GM12878 (cell line): ENCODE measurements around the gene NKIRAS2. TPM values are rescaled to one million over a fixed set of nuclear protein-coding genes. Genes with fewer than 3 reads are reported as not detected.
A peak's percentile ranks its signal among the peaks of the same experiment; 100 is the strongest.

Source experiments
- ATAC-seq: fragments of 200-7000 bp; cut with Tn5 transposase; 3 replicates; pipeline ENCODE4 v1.9.1; 2020; ENCODE audit warnings: mild to moderate bottlenecking, moderate library complexity
- BruUV-seq: library from RNA; stranded (reverse); fragments of 400-500 nt; replicated peaks from 2 replicates; lab custom pipeline; 2021; lab: Mats Ljungman, UMichigan
- CTCF ChIA-PET: fragments of 300-600 bp; sonication (Branson Sonifier 250); formaldehyde crosslinking; extraction: SDS; loops from one replicate; lab custom pipeline; 2021; ENCODE audit warnings: inconsistent platforms; lab: Yijun Ruan, JAX
- POLR2A ChIA-PET: fragments of 350-600 bp; formaldehyde crosslinking; extraction: SDS; loops from one replicate; lab custom pipeline; 2021; ENCODE audit warnings: inconsistent platforms; lab: Charles Lee
- RAD21 ChIA-PET: fragments of 300-600 bp; sonication (Branson Sonifier 250); formaldehyde crosslinking; loops from one replicate; lab custom pipeline; 2023; ENCODE audit warnings: antibody characterized with exemption; ENCODE audit not compliant: unreplicated experiment; lab: Charles Lee
- SMC1A ChIA-PET: fragments of 300-600 bp; sonication (Branson Sonifier 250); formaldehyde crosslinking; loops from one replicate; lab custom pipeline; 2023; ENCODE audit not compliant: unreplicated experiment, uncharacterized antibody; lab: Charles Lee
- DNase-seq: peaks from one replicate; pipeline ENCODE4 v3.0.0-alpha.2; 2011; ENCODE audit warnings: low read depth, low spot score
- FAIRE-seq: peaks from 3 replicates; lab custom pipeline; 2011; peaks lifted over from hg19 to GRCh38; lab: Jason Lieb, UNC
- H2AFZ ChIP-seq: 2 replicates; pipeline ENCODE4 v1.6.0; 2011; ENCODE audit warnings: low read depth, low read length, control low read depth; ENCODE audit not compliant: control insufficient read depth
- H3K27ac ChIP-seq: 2 replicates; pipeline ENCODE4 v1.5.1; 2011; ENCODE audit warnings: control low read depth; ENCODE audit not compliant: control insufficient read depth, insufficient read depth
- H3K27me3 ChIP-seq, 2 experiments: replicated peaks in 1 of 2; 2 replicates each; pipeline versions ENCODE4 v1.6.0 to v1.6.1; 2011; ENCODE audit warnings: low read length in 1 of 2; ENCODE audit not compliant: control insufficient read depth in 2 of 2, insufficient read depth in 2 of 2
- H3K36me3 ChIP-seq, 2 experiments: 2 replicates each; pipeline ENCODE4 v1.5.1; 2011; ENCODE audit warnings: low read length in 1 of 2; ENCODE audit not compliant: control insufficient read depth in 2 of 2, insufficient read depth in 2 of 2
- H3K4me1 ChIP-seq: 2 replicates; pipeline ENCODE4 v1.6.1; 2011; ENCODE audit warnings: mild to moderate bottlenecking, low read length, moderate library complexity, mixed read lengths; ENCODE audit not compliant: control insufficient read depth, insufficient read depth
- H3K4me2 ChIP-seq: 2 replicates; pipeline ENCODE4 v1.6.0; 2011; ENCODE audit warnings: control low read depth; ENCODE audit not compliant: control insufficient read depth, insufficient read depth
- H3K4me3 ChIP-seq: fragments of 200-600 bp; sonication (generic); 2 replicates; pipeline ENCODE4 v1.5.1; 2016
- H3K79me2 ChIP-seq: 2 replicates; pipeline ENCODE4 v1.6.0; 2011; ENCODE audit warnings: low read length; ENCODE audit not compliant: control insufficient read depth, insufficient read depth
- H3K9ac ChIP-seq: 2 replicates; pipeline ENCODE4 v1.8.0; 2011; ENCODE audit warnings: low read length, control low read depth, mixed read lengths; ENCODE audit not compliant: control insufficient read depth, insufficient read depth
- H3K9me3 ChIP-seq: replicated peaks from 3 replicates; pipeline ENCODE4 v1.5.1; 2011; ENCODE audit warnings: mild to moderate bottlenecking, low read length; ENCODE audit not compliant: control insufficient read depth, insufficient read depth
- H4K20me1 ChIP-seq: 2 replicates; pipeline ENCODE4 v1.6.0; 2011; ENCODE audit not compliant: control insufficient read depth, insufficient read depth
- CEBPB ChIP-seq, 2 experiments: fragments of 150-350 bp in 1 of 2; IDR thresholded peaks; 2 replicates each; pipeline ENCODE4 v1.6.1; 2012 to 2014; ENCODE audit warnings: low read depth in 2 of 2, low read length in 2 of 2, borderline replicate concordance in 1 of 2, inconsistent platforms in 1 of 2
- CHD1 ChIP-seq: IDR thresholded peaks from 2 replicates; pipeline ENCODE4 v1.6.1; 2012; ENCODE audit warnings: low read depth, low read length, improper control_type of control experiment
- DPF2 ChIP-seq: fragments of 450-650 bp; IDR thresholded peaks from 2 replicates; pipeline ENCODE4 v1.6.1; 2017; ENCODE audit warnings: mild to moderate bottlenecking
- ESRRA ChIP-seq: IDR thresholded peaks from 2 replicates; pipeline ENCODE4 v1.6.1; 2012; ENCODE audit warnings: mild to moderate bottlenecking, low read length, improper control_type of control experiment
- IRF4 ChIP-seq: IDR thresholded peaks from 2 replicates; pipeline ENCODE4 v1.6.1; 2011; ENCODE audit warnings: low read depth, low read length
- KDM1A ChIP-seq: fragments of 200-600 bp; sonication (generic); IDR thresholded peaks from 2 replicates; pipeline ENCODE4 v1.6.1; 2016; ENCODE audit warnings: borderline replicate concordance
- MXI1 ChIP-seq: fragments of 150-350 bp; IDR thresholded peaks from 2 replicates; pipeline ENCODE4 v1.6.1; 2011; ENCODE audit warnings: low read depth, mild to moderate bottlenecking, inconsistent platforms, low read length, improper control_type of control experiment
- PAX5 ChIP-seq: IDR thresholded peaks from 2 replicates; pipeline ENCODE4 v1.6.1; 2011; ENCODE audit warnings: low read depth, low read length, borderline replicate concordance
- PAX8 ChIP-seq: fragments of 450-650 bp; IDR thresholded peaks from 2 replicates; pipeline ENCODE4 v1.6.1; 2017; ENCODE audit warnings: mild to moderate bottlenecking, moderate library complexity
- PRDM15 ChIP-seq: fragments of 450-650 bp; formaldehyde crosslinking; IDR thresholded peaks from 2 replicates; pipeline ENCODE4 v1.4.0; 2020; ENCODE audit warnings: mild to moderate bottlenecking, moderate library complexity
- SUPT20H ChIP-seq: IDR thresholded peaks from 2 replicates; pipeline ENCODE4 v1.6.1; 2011; ENCODE audit warnings: low read depth, mild to moderate bottlenecking, low read length, moderate library complexity, borderline replicate concordance; ENCODE audit not compliant: control insufficient read depth
- TAF1 ChIP-seq: IDR thresholded peaks from 2 replicates; pipeline ENCODE4 v1.6.1; 2011; ENCODE audit warnings: mild to moderate bottlenecking, low read depth, low read length, borderline replicate concordance
- ZBTB33 ChIP-seq: fragments of 450-650 bp; IDR thresholded peaks from 2 replicates; pipeline ENCODE4 v1.6.1; 2017; ENCODE audit warnings: mild to moderate bottlenecking
- ZSCAN29 ChIP-seq: fragments of 450-650 bp; IDR thresholded peaks from 2 replicates; pipeline ENCODE4 v1.6.1; 2017; ENCODE audit warnings: mild to moderate bottlenecking, moderate library complexity
- WGBS: methylation state at CpG from one replicate; pipeline ENCODE4 v1.1.6; 2016; ENCODE audit warnings: low lambda C conversion rate; ENCODE audit not compliant: insufficient replicate concordance, insufficient coverage; ENCODE audit errors: missing lambda C conversion rate; 5-methylcytosine and 5-hydroxymethylcytosine counted together
- in situ Hi-C: fragments of 300-500 bp; cut with MboI; formaldehyde crosslinking; loops from 9 replicates; pipeline ENCODE4 v1.14.3; 2018; ENCODE audit warnings: mixed read lengths
- intact Hi-C: fragments of 100-400 bp; cut with micrococcal nuclease; formaldehyde crosslinking; loops from one replicate; pipeline ENCODE4 v1.14.2; 2022; ENCODE audit not compliant: unreplicated experiment
- polyA plus RNA-seq, 11 experiments: library from polyadenylated mRNA; depleted of rRNA in 4 of 11; unstranded in 6 of 11; stranded (reverse) in 5 of 11; fragments of >200 nt; fragmentation: Nextera tagmentation in 4 of 11; fragmentation: Illumina TruSeq in 1 of 11; extraction: Ambion mirVana in 4 of 11; extraction: Trizol in 1 of 11; gene quantifications; 1 replicate in 1 of 11; 2 replicates in 10 of 11; pipeline versions ENCODE4 v1.2.1 to v1.2.3, GENCODE V29; 2011 to 2016; ENCODE audit warnings: inconsistent platforms in 2 of 11, missing spikeins in 2 of 11, low read depth in 1 of 11
- total RNA-seq, 4 experiments: library from RNA; depleted of rRNA in 3 of 4; stranded (reverse); fragments of >200 nt in 3 of 4; fragmentation: Illumina TruSeq in 1 of 4; extraction: Trizol in 1 of 4; gene quantifications; 2 replicates each; pipeline versions ENCODE4 v1.2.1 to v1.2.3, GENCODE V29; 2013 to 2021
- TF ChIP-seq, protein P1 (sequence below): fragments of 450-650 bp; IDR thresholded peaks from 2 replicates; pipeline ENCODE4 v1.6.1; 2017; ENCODE audit warnings: low read depth, mild to moderate bottlenecking, moderate library complexity
- TF ChIP-seq, protein P2 (sequence below): fragments of 450-650 bp; IDR thresholded peaks from 2 replicates; pipeline ENCODE4 v1.6.1; 2014; ENCODE audit warnings: mild to moderate bottlenecking

Gene NKIRAS2
- total and polyA plus RNA-seq, 10 of the 15 experiments (the other 5 are each of a cell fraction or from before 2014, with no cell fraction given), result 6.4 to 49.7 (median 27.2) TPM

DNA sequence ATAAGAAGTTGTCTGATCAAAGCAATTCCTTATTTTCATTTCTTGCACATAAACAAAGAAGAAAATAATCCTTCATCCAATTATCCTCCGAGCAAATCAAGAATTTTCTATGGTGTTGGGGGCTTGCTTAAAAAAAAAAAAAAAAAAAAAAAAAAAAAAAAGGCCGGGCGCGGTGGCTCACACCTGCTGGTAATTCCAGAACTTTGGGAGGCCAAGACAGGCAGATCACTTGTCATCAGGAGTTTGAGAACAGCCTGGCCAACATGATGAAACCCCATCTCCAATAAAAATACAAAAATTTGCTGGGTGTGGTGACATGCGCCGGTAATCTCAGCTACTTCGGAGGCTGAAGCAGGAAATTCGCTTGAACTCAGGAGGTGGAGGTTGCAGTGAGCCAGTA is 34.0 kb upstream of the NKIRAS2 start (continued):
- TF ChIP-seq, protein P1, sequence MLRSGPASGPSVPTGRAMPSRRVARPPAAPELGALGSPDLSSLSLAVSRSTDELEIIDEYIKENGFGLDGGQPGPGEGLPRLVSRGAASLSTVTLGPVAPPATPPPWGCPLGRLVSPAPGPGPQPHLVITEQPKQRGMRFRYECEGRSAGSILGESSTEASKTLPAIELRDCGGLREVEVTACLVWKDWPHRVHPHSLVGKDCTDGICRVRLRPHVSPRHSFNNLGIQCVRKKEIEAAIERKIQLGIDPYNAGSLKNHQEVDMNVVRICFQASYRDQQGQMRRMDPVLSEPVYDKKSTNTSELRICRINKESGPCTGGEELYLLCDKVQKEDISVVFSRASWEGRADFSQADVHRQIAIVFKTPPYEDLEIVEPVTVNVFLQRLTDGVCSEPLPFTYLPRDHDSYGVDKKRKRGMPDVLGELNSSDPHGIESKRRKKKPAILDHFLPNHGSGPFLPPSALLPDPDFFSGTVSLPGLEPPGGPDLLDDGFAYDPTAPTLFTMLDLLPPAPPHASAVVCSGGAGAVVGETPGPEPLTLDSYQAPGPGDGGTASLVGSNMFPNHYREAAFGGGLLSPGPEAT, result no peak
- TF ChIP-seq TAF1 (no peak), MXI1 (no peak)
- TF ChIP-seq, protein P2, sequence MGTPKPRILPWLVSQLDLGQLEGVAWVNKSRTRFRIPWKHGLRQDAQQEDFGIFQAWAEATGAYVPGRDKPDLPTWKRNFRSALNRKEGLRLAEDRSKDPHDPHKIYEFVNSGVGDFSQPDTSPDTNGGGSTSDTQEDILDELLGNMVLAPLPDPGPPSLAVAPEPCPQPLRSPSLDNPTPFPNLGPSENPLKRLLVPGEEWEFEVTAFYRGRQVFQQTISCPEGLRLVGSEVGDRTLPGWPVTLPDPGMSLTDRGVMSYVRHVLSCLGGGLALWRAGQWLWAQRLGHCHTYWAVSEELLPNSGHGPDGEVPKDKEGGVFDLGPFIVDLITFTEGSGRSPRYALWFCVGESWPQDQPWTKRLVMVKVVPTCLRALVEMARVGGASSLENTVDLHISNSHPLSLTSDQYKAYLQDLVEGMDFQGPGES, result no peak
- TF ChIP-seq, all 136 proteins: peak for 0

DNA sequence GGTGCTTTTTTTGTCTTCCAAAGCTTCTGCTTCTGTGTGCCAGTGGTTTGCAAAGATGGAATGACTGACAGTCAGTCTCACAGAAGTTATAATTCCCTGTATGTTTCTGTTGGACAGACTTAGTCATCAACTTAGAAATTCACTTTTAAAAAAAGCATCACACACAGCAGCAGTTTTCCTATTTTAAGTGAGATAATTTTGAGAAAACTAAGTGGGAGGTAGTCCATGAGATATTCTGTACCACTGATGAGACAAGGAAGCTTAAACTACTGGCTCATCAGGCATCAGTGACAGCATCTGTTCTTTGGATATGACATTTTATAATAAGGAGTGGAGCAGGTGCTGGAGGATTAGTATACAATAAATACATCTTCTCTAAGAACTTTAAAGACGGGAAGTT is 33.3 kb upstream of the NKIRAS2 start:
- DNase-seq (no peak), FAIRE-seq (no peak), ATAC-seq (no peak)
- no peaks in the 10 kb centered on the region for H3K27me3 ChIP-seq
- H3K79me2 ChIP-seq, result no peaks in the 10 kb centered on the region
- H4K20me1 ChIP-seq, result no peaks in the 10 kb centered on the region
- in situ Hi-C loops, result no loop called here
- H3K9ac ChIP-seq, result no peak overlapping the region
- intact Hi-C loops, result no loop called here
- no peak overlapping the region for H3K27ac ChIP-seq
- H3K9me3 ChIP-seq, result no peaks in the 10 kb centered on the region
- ChIA-PET RAD21 (no interaction called here), CTCF (no interaction called here), POLR2A (no interaction called here), SMC1A (no interaction called here)
- TSS peak; percentile 11 for BruUV-seq
- no peak overlapping the region for H3K4me2 ChIP-seq
- H3K4me3 ChIP-seq, result no peak overlapping the region
- H2AFZ ChIP-seq, result no peak overlapping the region
- 100% methylated on average over 1 of the region's 1 CpG for WGBS
- H3K36me3 ChIP-seq, result peaks cover 24 to 40% of the 10 kb centered on the region in 2 experiments
- no peaks in the 10 kb centered on the region for H3K4me1 ChIP-seq
- TF ChIP-seq PAX8 (no peak), SUPT20H (no peak), TAF1 (no peak), ESRRA (no peak), PRDM15 (CRISPR knock-in tag) (no peak), KDM1A (no peak), IRF4 (no peak), CHD1 (no peak), CEBPB (IDR thresholded peaks at IDR 0.05; ENCODE audit: borderline replicate concordance in 1 of 2, low read depth in 2 of 2, low read length in 2 of 2) (no peak), ZSCAN29 (no peak), PAX5 (no peak), ZBTB33 (no peak), DPF2 (no peak)
